Spleen (tissue), 11 donors: ENCODE measurements around the gene CLEC10A. TPM values are rescaled to one million over a fixed set of nuclear protein-coding genes. Genes with fewer than 3 reads are reported as not detected.

ENCODE experiments used
- DNase-seq: peaks from one replicate; pipeline ENCODE4 v3.0.0-alpha.2; 2020
- H3K27ac ChIP-seq, 8 donors: fragments of 200-600 bp; sonication (generic) in 7 of 8; 1 replicate in 4 of 8; 2 replicates in 4 of 8; pipeline versions ENCODE4 v1.5.0 to v1.8.0; 2016 to 2021; ENCODE audit warnings: inconsistent platforms in 4 of 8, mild to moderate bottlenecking in 4 of 8, moderate library complexity in 1 of 8
- H3K27me3 ChIP-seq, 7 donors: fragments of 200-600 bp; sonication (generic) in 6 of 7; replicated peaks in 1 of 7; 1 replicate in 4 of 7; 2 replicates in 3 of 7; pipeline versions ENCODE4 v1.5.0 to v1.8.0; 2016 to 2021; ENCODE audit warnings: inconsistent platforms in 3 of 7, mild to moderate bottlenecking in 1 of 7
- H3K36me3 ChIP-seq, 6 donors: fragments of 200-600 bp; sonication (generic) in 5 of 6; 1 replicate in 4 of 6; 2 replicates in 2 of 6; pipeline versions ENCODE4 v1.5.0 to v1.8.0; 2016 to 2021; ENCODE audit warnings: inconsistent platforms in 2 of 6
- H3K4me1 ChIP-seq, 6 donors: fragments of 200-600 bp; sonication (generic) in 5 of 6; 1 replicate in 3 of 6; 2 replicates in 3 of 6; pipeline versions ENCODE4 v1.5.0 to v1.8.0; 2016 to 2021; ENCODE audit warnings: inconsistent platforms in 3 of 6
- H3K4me3 ChIP-seq, 8 donors: fragments of 200-600 bp; sonication (generic) in 7 of 8; 1 replicate in 4 of 8; 2 replicates in 4 of 8; pipeline versions ENCODE4 v1.5.0 to v1.8.0; 2016 to 2021; ENCODE audit warnings: inconsistent platforms in 4 of 8, mild to moderate bottlenecking in 4 of 8, moderate library complexity in 2 of 8
- H3K9me3 ChIP-seq, 8 donors: fragments of 200-600 bp; sonication (generic) in 7 of 8; 1 replicate in 4 of 8; 2 replicates in 4 of 8; pipeline versions ENCODE4 v1.5.0 to v1.8.0; 2016 to 2021; ENCODE audit warnings: inconsistent platforms in 4 of 8
- POLR2A ChIP-seq, 3 donors: fragments of 450-650 bp; IDR thresholded peaks; one replicate each; pipeline ENCODE4 v1.5.1; 2017; ENCODE audit warnings: antibody characterized with exemption in 3 of 3, mild to moderate bottlenecking in 1 of 3
- POLR2AphosphoS5 ChIP-seq, 3 donors: sonication (generic); formaldehyde crosslinking; IDR thresholded peaks; one replicate each; pipeline ENCODE4 v1.5.1; 2017; ENCODE audit warnings: antibody characterized with exemption in 3 of 3
- WGBS, 5 donors: extraction: QIAGEN DNeasy Blood & Tissue Kit in 3 of 5; methylation state at CpG; one replicate each; pipeline versions ENCODE4 v1.1.5 to v1.1.7; 2013 to 2018; 5-methylcytosine and 5-hydroxymethylcytosine counted together
- intact Hi-C: fragments of 100-400 bp; cut with DNase I; formaldehyde crosslinking; loops from one replicate; pipeline ENCODE4 v1.15.0; 2023; ENCODE audit warnings: low total_unique reads
- polyA plus RNA-seq, 3 donors: library from polyadenylated mRNA; stranded (reverse); fragments of 200-250 nt; gene quantifications; one replicate each; pipeline ENCODE4 v1.2.1, GENCODE V29; 2013
- total RNA-seq, 7 donors: library from RNA; depleted of rRNA in 3 of 7; stranded (reverse); fragments of >200 nt in 3 of 7; fragmentation: NEBNext Ultra II Directional in 4 of 7; extraction: Animal tissue kit (Norgen Biotek cat#: 25700) in 4 of 7; gene quantifications; one replicate each; pipeline versions ENCODE4 v1.1.0 to v1.2.1, GENCODE V29; 2016 to 2021
- TF ChIP-seq, protein P1 (sequence below), 11 experiments: fragments of 200-600 bp in 7 of 11; fragments of 450-650 bp in 4 of 11; sonication (generic) in 4 of 11; IDR thresholded peaks in 8 of 11; conservative IDR thresholded peaks in 3 of 11; 1 replicate in 7 of 11; 2 replicates in 4 of 11; pipeline versions ENCODE4 v1.4.0 to v1.8.0; 2016 to 2021; ENCODE audit warnings: antibody characterized with exemption in 11 of 11, inconsistent platforms in 4 of 11, mild to moderate bottlenecking in 1 of 11
- donor health status: healthy with polysubstance abuse.
- donor health status: DM: no; HTN: no; CAD: no; lungs with moderate emphysema.
- donor health status: DM: no; HTN: no; CAD: no.
- donor health status: Bipolar disorder and iron deficiency.
- donor health status: healthy.
- donor health status: DM: no; HTN: no; CAD: no.
- donor health status: DM: yes; HTN: yes; CAD: no.

CLEC10A gene
- total and polyA plus RNA-seq, 10 donors = 0.85 to 22.2 (median 6.7) TPM

DNA sequence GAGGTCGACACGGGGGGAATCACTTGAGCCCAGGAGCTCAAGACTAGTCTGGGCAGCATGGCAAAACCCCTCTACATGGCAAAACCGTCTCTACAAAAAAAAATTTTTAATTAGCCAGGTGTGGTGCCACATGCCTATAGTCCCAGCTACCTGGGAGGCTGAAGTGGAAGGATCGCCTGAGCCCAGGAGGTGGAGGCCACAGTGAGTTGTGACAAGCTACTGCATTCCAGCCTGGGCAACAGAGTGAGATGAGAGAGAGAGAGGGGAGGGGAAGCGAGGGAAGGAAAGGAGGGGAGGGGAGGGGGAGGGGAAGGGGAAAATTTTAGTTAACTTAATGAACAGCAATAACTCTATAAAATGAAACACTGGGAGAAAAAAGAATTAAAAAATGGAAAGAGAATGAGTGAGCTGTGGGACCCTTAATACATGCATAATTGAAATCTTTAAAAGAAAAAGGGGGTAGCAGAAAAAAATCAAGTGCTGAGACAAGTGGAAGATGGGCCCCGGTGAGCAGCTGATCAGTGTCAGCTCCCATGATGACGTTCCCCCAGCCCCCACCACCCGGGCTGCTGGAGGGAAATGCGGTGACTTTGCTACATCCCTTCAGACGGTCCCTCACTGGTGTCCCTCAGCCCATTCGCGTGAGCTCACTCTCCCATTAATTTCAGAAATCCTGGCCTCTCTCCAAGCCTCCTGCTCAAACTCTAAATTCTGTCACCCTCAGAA is 31.9 kb upstream of the CLEC10A start:
- intact Hi-C loops = no loop called here
- Histone ChIP-seq H3K27me3 (peaks cover 0 to 15% (median 0%) of the 10 kb centered on the region in 7 donors), H3K27ac (peak overlapping the region in 3 of 8 donors; percentile 16 to 33 (median 30)), H3K9me3 (no peaks in the 10 kb centered on the region), H3K36me3 (no peaks in the 10 kb centered on the region), H3K4me1 (peaks cover 0 to 28% (median 0%) of the 10 kb centered on the region in 6 donors), H3K4me3 (no peak overlapping the region)
- no peak for DNase-seq
- WGBS, 5 donors = 44 to 62% (median 47%) methylated on average over 11 to 12 of the region's 12 CpGs
- TF ChIP-seq, protein P1, sequence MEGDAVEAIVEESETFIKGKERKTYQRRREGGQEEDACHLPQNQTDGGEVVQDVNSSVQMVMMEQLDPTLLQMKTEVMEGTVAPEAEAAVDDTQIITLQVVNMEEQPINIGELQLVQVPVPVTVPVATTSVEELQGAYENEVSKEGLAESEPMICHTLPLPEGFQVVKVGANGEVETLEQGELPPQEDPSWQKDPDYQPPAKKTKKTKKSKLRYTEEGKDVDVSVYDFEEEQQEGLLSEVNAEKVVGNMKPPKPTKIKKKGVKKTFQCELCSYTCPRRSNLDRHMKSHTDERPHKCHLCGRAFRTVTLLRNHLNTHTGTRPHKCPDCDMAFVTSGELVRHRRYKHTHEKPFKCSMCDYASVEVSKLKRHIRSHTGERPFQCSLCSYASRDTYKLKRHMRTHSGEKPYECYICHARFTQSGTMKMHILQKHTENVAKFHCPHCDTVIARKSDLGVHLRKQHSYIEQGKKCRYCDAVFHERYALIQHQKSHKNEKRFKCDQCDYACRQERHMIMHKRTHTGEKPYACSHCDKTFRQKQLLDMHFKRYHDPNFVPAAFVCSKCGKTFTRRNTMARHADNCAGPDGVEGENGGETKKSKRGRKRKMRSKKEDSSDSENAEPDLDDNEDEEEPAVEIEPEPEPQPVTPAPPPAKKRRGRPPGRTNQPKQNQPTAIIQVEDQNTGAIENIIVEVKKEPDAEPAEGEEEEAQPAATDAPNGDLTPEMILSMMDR (IDR thresholded peaks at IDR 0.05 in 8 of 11, conservative IDR thresholded peaks at IDR 0.05 in 3 of 11) = no peak
- TF ChIP-seq POLR2AphosphoS5 (IDR thresholded peaks at IDR 0.05) = no peak
- TF ChIP-seq POLR2A (IDR thresholded peaks at IDR 0.05) = no peak

DNA sequence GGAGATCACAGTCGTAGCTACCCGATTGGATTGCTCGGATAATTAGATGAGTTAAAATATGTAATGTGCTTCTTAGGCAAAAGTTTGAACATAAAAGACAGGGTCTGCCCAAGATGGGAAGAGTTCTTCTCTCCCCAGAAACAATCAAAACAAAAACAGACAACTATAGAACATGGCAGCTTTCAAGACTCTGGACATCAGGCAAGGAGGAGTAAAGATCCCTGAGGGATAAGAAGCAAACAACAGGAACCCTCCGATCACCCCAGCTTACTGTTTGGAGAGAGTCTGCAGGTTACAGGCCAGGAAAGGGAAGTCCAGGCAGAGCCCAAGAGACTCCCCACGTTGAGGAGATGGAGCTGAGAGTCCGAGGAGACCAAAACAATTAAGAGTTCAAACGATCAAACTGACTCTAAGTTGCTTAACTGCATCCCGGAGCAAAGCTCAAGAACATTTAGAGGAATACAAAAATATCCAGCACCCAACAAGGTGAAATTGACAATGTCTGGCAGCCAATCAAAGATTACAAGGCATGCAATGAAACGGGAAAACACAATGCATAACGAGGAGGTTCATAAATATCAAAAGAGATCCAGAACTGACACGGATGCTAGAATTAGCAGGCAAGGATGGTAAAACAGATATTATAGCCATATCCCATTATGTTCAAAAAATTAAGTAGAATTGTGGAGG is 30.7 kb upstream of the CLEC10A start:
- H3K9me3 ChIP-seq = no peaks in the 10 kb centered on the region
- DNase-seq = no peak
- no peak overlapping the region for H3K4me3 ChIP-seq
- 57 to 70% (median 62%) methylated on average over 11 of the region's 11 CpGs for WGBS, 5 donors
- peaks cover 0 to 15% (median 0%) of the 10 kb centered on the region in 7 donors for H3K27me3 ChIP-seq
- H3K36me3 ChIP-seq = no peaks in the 10 kb centered on the region
- no peak overlapping the region for H3K27ac ChIP-seq
- H3K4me1 ChIP-seq = peaks cover 0 to 25% (median 0%) of the 10 kb centered on the region in 6 donors
- intact Hi-C loops = no loop called here
- no peak for TF ChIP-seq POLR2A (IDR thresholded peaks at IDR 0.05)
- no peak for TF ChIP-seq POLR2AphosphoS5 (IDR thresholded peaks at IDR 0.05)
- TF ChIP-seq, protein P1 (IDR thresholded peaks at IDR 0.05 in 8 of 11, conservative IDR thresholded peaks at IDR 0.05 in 3 of 11) = no peak

DNA sequence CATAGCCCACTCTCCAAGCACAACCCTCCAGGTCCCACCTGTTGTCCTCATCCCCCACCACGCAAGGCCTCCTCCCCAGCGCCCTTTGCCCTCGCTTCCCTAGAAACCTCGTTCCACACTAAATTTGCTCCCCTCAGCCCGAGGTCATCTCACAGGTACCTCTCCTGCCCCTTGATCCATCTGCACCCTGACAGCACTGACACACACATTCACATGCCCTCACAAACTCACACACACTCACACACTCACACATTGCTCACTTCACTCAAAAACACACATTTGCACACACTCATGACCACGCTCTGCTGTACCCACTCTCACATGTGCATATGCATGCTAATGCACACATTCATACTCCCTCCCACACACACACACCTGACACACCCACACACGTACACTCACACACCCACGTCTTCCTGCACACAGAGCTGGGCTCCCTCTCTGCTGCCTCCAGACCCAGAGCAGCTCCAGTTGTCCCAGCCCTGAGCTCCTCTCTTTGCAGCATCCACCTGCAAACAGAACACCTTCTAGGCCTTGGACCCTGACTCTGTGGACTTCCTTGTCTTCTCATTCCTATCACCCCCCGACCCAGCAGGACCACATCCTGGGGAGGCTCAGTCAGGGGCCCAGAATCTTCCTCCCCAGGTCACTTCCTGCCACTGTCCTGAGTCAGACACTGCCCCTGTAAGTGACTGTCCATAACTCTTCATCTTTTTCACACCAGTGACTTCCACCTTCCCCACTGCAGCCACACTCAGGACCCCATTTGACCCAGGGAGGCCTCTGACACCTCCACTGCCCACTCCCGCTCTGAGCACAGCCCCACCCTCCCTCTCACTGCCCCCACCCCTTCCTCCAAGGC is 29.6 kb upstream of the CLEC10A start:
- TF ChIP-seq, protein P1 (IDR thresholded peaks at IDR 0.05 in 8 of 11, conservative IDR thresholded peaks at IDR 0.05 in 3 of 11) = no peak
- TF ChIP-seq POLR2A (IDR thresholded peaks at IDR 0.05) (no peak), POLR2AphosphoS5 (IDR thresholded peaks at IDR 0.05) (no peak)
- Histone ChIP-seq H3K27me3 (peaks cover 0 to 15% (median 0%) of the 10 kb centered on the region in 7 donors), H3K4me1 (peaks cover 0 to 14% (median 0%) of the 10 kb centered on the region in 6 donors), H3K27ac (no peak overlapping the region), H3K9me3 (no peaks in the 10 kb centered on the region), H3K4me3 (no peak overlapping the region), H3K36me3 (no peaks in the 10 kb centered on the region)
- intact Hi-C loops = no loop called here
- DNase-seq = no peak
- WGBS, 5 donors = 62 to 77% (median 71%) methylated on average over 10 of the region's 10 CpGs
